HUES6 (cell line): Measurements from ENCODE around the gene C1orf210.
A peak's percentile ranks its signal among the peaks of the same experiment; 100 is the strongest.

Source experiments
- H3K27ac ChIP-seq: 2 replicates; pipeline ENCODE4 v1.7.0; 2013; ENCODE audit warnings: low read depth, mild to moderate bottlenecking, low read length, inconsistent platforms
- H3K27me3 ChIP-seq: 2 replicates; pipeline ENCODE4 v1.6.1; 2013; ENCODE audit warnings: low read length; ENCODE audit not compliant: control insufficient read depth, insufficient read depth
- H3K36me3 ChIP-seq: 2 replicates; pipeline ENCODE4 v1.6.1; 2013; ENCODE audit warnings: low read length; ENCODE audit not compliant: control insufficient read depth, insufficient read depth
- H3K4me1 ChIP-seq: 2 replicates; pipeline ENCODE4 v1.6.1; 2013; ENCODE audit warnings: low read length; ENCODE audit not compliant: control insufficient read depth, insufficient read depth
- H3K4me3 ChIP-seq: 2 replicates; pipeline ENCODE4 v1.5.1; 2013; ENCODE audit warnings: low read depth, low read length
- H3K9ac ChIP-seq: one replicate; pipeline ENCODE4 v1.6.1; 2013; ENCODE audit warnings: mild to moderate bottlenecking, low read length
- H3K9me3 ChIP-seq: 2 replicates; pipeline ENCODE4 v1.6.1; 2013; ENCODE audit warnings: low read depth, low read length; ENCODE audit not compliant: control insufficient read depth, insufficient read depth

C1orf210 gene

DNA sequence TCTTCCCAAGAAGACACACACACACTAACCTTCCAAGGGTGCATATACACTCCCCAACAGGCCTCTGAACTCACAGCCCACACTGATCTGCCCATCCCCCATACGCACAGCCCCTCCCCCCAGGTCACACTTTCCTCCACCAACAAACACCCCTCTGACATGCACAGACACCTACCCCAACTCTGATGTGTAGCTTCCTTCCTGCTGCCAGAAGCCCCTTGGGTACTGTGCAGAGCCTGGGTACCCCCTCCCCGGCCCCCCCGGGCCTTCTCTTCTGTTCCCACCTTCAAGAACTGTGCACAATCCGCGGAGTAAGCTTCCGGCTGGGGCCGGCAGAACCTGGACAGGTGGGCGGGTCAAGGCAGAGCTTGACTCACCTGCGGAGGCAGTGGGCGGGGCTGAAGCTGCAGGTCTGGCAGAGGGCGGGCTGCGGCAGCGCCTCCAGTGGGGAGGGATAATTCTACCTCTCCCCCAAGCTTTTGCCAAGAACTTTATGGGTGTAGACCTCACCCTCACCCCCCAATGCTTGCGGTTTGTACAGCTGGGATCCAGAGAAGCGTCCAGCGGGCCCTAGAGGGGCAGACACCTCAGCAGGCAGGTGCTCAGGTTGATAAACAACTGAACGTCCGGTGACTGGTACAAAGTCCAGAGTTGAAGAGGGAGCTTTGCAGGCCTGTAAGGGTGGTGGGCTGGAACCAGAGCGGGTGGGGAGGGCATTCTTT is at the start of gene C1orf210:
C1orf210 (minus strand) TSS at position 313 of the 722 bp plus-strand sequence. CDS start 2,311 bp downstream, outside the sequence.
- Histone ChIP-seq H3K36me3 (no peaks in the 10 kb centered on the region), H3K27me3 (no peaks in the 10 kb centered on the region), H3K9me3 (no peaks in the 10 kb centered on the region), H3K27ac (no peak within 1 kb of the TSS), H3K4me3 (peak within 1 kb of the TSS; percentile 61), H3K9ac (no peak within 1 kb of the TSS), H3K4me1 (peaks cover 19% of the 10 kb centered on the region)

DNA sequence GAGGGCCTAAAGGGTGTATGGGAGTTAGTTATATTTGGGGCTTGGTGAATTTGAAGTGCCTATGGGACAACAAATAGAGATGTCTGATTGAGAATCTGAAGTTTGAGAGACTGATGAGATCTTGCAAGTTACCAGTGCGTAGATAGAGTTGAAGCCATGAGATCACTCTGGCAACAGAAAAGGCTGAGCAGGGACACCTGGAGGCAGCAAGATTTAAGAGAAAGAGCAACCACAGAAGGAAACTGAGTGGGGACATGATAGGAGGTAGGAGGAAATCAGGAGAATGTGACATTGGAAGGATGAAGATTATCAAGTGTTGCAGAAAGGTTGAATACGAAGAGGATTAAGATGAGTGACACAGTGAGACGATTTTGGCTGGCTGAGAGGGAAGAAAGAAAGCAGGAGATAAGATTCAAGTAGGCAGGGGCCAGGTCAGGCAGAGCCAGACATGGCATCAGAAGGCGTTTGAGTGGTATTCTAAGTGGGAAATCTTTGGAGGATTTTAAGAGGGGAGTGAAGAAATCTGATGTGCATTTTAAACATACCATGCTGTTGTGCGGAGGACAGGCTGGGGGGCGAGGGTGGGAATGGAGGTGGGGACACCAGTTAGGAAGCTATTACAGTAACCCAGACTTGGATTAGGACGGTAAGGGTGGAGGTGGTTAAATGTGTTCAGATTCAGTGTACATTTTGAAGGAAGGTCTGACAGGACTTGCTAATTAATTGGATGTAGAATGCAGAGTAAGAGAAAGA is 49.2 kb upstream of the C1orf210 start:
- H3K27me3 ChIP-seq: no peaks in the 10 kb centered on the region
- no peaks in the 10 kb centered on the region for H3K9me3 ChIP-seq
- H3K4me3 ChIP-seq: no peak overlapping the region
- no peak overlapping the region for H3K9ac ChIP-seq
- no peaks in the 10 kb centered on the region for H3K36me3 ChIP-seq
- H3K4me1 ChIP-seq: peaks cover 13% of the 10 kb centered on the region
- no peak overlapping the region for H3K27ac ChIP-seq

DNA sequence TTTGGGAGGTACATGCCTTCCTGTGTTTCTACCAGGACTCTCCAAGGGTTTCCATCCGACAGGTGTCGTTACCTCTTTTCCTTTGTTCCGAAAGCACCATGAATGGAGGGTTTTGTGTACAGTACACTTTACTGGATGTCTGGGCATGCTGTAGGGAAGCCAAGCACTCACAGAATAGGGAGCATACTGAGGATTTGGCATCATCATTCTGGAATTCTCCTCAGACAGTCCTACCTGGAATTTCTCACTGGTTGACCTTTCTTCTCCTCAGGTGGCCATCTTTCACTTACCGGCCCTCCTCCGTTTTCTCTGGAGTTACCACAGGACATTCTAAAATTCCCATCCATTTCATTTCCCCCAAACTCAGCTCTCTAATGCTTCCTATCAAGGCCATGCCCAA is 46.3 kb upstream of the C1orf210 start:
- peaks cover 13% of the 10 kb centered on the region for H3K9me3 ChIP-seq
- H3K27ac ChIP-seq: no peak overlapping the region
- H3K4me3 ChIP-seq: no peak overlapping the region
- no peaks in the 10 kb centered on the region for H3K36me3 ChIP-seq
- peaks cover 13% of the 10 kb centered on the region for H3K4me1 ChIP-seq
- H3K27me3 ChIP-seq: no peaks in the 10 kb centered on the region
- H3K9ac ChIP-seq: no peak overlapping the region

DNA sequence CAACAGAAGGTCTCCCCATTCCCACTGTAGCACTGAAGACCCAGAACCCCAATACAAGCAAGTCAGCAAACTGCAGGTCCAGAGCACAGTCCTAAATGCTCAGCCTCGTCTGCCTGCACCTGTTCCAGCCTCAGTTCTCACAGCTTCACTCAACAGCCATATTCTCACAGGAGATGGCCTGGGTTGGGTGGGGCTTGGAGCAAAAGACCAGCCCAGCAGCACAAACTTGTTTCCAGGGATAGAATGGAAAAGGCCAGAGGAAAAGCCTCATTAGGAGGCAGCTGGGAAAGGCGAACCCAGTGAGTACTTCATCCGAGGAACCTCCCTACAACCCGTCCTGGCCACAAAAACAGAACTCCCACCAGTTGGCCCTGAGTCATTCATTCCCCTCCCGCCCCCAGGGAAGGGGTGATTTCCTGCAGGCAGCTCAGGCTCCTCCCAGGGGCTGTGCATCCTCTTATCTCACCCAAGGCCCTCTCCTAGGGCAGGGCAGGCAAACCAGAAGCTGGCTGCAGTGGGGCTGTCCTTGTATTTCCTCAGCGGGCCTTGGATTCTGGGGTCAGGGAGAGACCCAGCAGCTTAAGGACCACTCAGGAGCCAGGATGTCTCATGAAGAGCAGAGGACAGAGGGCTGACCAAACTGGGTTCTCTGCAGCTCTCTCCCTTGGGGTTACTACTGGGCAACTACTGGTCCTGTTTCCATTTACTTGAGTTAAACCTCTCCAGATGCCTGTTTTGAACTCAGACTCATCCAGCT is 44.8 kb upstream of the C1orf210 start:
- Histone ChIP-seq H3K27me3 (no peaks in the 10 kb centered on the region), H3K4me1 (peaks cover 13% of the 10 kb centered on the region), H3K9ac (no peak overlapping the region), H3K4me3 (no peak overlapping the region), H3K27ac (no peak overlapping the region), H3K36me3 (no peaks in the 10 kb centered on the region), H3K9me3 (peaks cover 16% of the 10 kb centered on the region)

DNA sequence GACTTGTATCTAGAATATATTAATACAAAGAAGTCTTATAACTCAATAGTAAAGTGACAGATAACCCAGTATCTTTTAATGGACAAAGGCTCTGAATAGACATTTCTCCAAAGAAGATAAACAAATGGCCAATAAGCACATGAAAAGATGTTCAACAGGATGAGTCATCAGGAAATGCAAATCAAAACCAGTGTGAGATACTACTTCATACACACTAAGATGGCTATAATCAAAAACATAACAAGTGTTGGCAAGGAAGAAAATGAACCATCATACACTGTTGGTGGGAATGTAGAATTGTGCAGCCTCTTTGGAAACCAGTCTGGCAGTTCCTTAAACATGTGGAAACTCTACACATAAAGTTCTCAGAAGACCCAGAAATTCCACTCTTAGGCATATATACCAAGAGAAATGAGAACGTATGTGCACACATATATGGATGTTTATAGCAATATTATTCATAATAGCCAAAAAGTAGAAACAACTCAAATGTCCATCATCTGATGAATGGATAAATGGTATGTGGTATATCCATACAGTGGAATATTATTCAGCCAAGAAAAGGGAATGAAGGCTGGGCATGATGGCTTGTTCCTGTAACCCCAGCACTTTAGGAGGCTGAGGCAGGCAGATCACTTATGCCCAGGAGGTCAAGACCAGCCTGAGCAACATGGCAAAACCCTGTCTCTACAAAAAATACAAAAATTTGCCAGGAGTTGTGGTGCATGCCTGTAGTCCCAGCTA is 42.3 kb upstream of the C1orf210 start:
- H3K4me1 ChIP-seq: peaks cover 13% of the 10 kb centered on the region
- no peaks in the 10 kb centered on the region for H3K36me3 ChIP-seq
- H3K9ac ChIP-seq: no peak overlapping the region
- peaks cover 16% of the 10 kb centered on the region for H3K9me3 ChIP-seq
- no peak overlapping the region for H3K27ac ChIP-seq
- H3K27me3 ChIP-seq: no peaks in the 10 kb centered on the region
- H3K4me3 ChIP-seq: no peak overlapping the region

DNA sequence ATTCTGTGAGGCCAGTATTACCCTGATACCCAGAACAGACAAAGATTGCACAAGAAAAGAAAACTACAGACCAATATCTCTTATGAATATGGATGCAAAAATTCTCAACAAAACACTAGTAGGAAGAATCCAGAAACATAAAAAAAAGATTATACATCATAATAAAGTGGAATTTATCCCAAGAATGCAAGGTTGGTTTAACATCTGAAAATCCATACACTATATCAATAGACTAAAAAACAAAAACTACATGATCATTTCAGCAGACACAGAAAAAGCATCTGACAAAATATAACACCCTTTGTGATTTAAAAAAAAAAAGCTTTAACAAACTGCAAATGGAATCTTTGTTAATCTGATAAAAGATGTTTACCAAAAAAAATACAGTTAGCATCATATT is 40.0 kb upstream of the C1orf210 start:
- Histone ChIP-seq H3K36me3 (no peaks in the 10 kb centered on the region), H3K27me3 (no peaks in the 10 kb centered on the region)

GRCh38 chr1:43324810-43325209 is 39.4 kb upstream of the C1orf210 start:
- H3K27me3 ChIP-seq: no peaks in the 10 kb centered on the region
- peaks cover 16% of the 10 kb centered on the region for H3K9me3 ChIP-seq
- H3K27ac ChIP-seq: no peak overlapping the region
- H3K36me3 ChIP-seq: no peaks in the 10 kb centered on the region
- H3K9ac ChIP-seq: no peak overlapping the region
- peaks cover 2% of the 10 kb centered on the region; the same call in 1 of the 2 replicates for H3K4me1 ChIP-seq
- no peak overlapping the region for H3K4me3 ChIP-seq

More for the DNA sequence above, 40.0 kb upstream of the C1orf210 start:
- Histone ChIP-seq H3K9ac (no peak overlapping the region), H3K4me3 (no peak overlapping the region), H3K4me1 (peaks cover 7% of the 10 kb centered on the region), H3K9me3 (peaks cover 16% of the 10 kb centered on the region), H3K27ac (no peak overlapping the region)

- no peaks in the 10 kb centered on the region for H3K4me1 ChIP-seq
- H3K9ac ChIP-seq: no peak overlapping the region
- H3K27me3 ChIP-seq: no peaks in the 10 kb centered on the region
- no peaks in the 10 kb centered on the region for H3K36me3 ChIP-seq
- no peak overlapping the region for H3K27ac ChIP-seq
- H3K9me3 ChIP-seq: peaks cover 9% of the 10 kb centered on the region
- H3K4me3 ChIP-seq: no peak overlapping the region
Measured at GRCh38 chr1:43322506-43322905, 37.1 kb upstream of the C1orf210 start.

GRCh38 chr1:43321331-43321891 is 36.0 kb upstream of the C1orf210 start:
- Histone ChIP-seq H3K9ac (no peak overlapping the region), H3K27ac (no peak overlapping the region), H3K9me3 (0 out of 2 replicates have a peak, but pooled peaks cover 3% of the 10 kb centered on the region), H3K4me3 (no peak overlapping the region), H3K4me1 (no peaks in the 10 kb centered on the region), H3K27me3 (no peaks in the 10 kb centered on the region), H3K36me3 (no peaks in the 10 kb centered on the region)

DNA sequence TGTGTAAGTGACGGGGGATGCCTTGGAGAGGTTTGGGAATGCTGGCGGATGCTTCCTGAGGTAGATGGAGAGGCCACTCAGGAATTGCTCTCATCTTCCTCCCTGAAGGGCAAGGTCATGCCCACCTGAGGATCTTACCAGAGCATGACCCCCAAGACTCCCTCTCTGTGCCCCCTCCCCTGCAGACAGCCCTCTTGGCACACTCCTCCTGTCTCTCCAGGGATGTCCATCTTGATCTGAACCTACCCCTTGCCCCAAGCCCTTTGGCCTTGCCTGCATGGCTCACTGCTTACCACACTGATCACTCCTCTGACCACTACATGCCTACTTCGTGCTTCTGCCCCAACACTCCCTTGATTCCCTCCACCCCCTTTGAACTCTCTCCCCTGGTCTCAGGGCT is 34.4 kb upstream of the C1orf210 start:
- Histone ChIP-seq H3K4me1 (no peaks in the 10 kb centered on the region), H3K27me3 (no peaks in the 10 kb centered on the region), H3K9ac (no peak overlapping the region), H3K36me3 (no peaks in the 10 kb centered on the region), H3K27ac (no peak overlapping the region), H3K9me3 (no peaks in the 10 kb centered on the region), H3K4me3 (no peak overlapping the region)
